HFFc6 (cell line): Measurements from ENCODE around the gene BAZ2A. TPM values are rescaled to one million over a fixed set of nuclear protein-coding genes. Genes with fewer than 3 reads are reported as not detected.

Source experiments
- DNase-seq: peaks from one replicate; pipeline ENCODE4 v3.0.0-alpha.2; 2018
- H3K27ac Mint-ChIP-seq: 2 replicates; pipeline ENCODE4 v1.8.0; 2020; ENCODE audit warnings: mild to moderate bottlenecking, mixed read lengths
- H3K27me3 Mint-ChIP-seq: 2 replicates; pipeline ENCODE4 v1.8.0; 2021; ENCODE audit warnings: mild to moderate bottlenecking, moderate library complexity, mixed read lengths; ENCODE audit not compliant: insufficient read depth
- H3K36me3 Mint-ChIP-seq: 2 replicates; pipeline ENCODE4 v1.8.0; 2021; ENCODE audit warnings: low read depth, mixed read lengths
- H3K4me1 Mint-ChIP-seq: 2 replicates; pipeline ENCODE4 v1.8.0; 2020; ENCODE audit warnings: low read depth, mixed read lengths
- H3K4me3 Mint-ChIP-seq: 2 replicates; pipeline ENCODE4 v1.8.0; 2020; ENCODE audit warnings: mild to moderate bottlenecking, moderate library complexity, mixed read lengths
- H3K9me3 Mint-ChIP-seq: 2 replicates; pipeline ENCODE4 v1.8.0; 2020; ENCODE audit warnings: mild to moderate bottlenecking, mixed read lengths
- total RNA-seq, 6 experiments: library from RNA; stranded (reverse); fragmentation: NEBNext Ultra II Directional; extraction: Animal tissue kit (Norgen Biotek cat#: 25700); gene quantifications; 2 replicates in 1 of 6; 3 replicates in 5 of 6; pipeline ENCODE4 v1.2.3, GENCODE V29; 2021
- TF ChIP-seq, protein P1 (sequence below): fragments of 200-600 bp; sonication (generic); IDR thresholded peaks from 2 replicates; pipeline ENCODE4 v1.5.0; 2021; ENCODE audit warnings: antibody characterized with exemption, mild to moderate bottlenecking

The BAZ2A gene
- total RNA-seq, 6 experiments from 2014 or later = 54.2 to 60.4 (median 57.3) TPM

GRCh38 chr12:56629459-56630179, 507 bp downstream of the BAZ2A start:
- no peak for DNase-seq
- TF ChIP-seq, protein P1, sequence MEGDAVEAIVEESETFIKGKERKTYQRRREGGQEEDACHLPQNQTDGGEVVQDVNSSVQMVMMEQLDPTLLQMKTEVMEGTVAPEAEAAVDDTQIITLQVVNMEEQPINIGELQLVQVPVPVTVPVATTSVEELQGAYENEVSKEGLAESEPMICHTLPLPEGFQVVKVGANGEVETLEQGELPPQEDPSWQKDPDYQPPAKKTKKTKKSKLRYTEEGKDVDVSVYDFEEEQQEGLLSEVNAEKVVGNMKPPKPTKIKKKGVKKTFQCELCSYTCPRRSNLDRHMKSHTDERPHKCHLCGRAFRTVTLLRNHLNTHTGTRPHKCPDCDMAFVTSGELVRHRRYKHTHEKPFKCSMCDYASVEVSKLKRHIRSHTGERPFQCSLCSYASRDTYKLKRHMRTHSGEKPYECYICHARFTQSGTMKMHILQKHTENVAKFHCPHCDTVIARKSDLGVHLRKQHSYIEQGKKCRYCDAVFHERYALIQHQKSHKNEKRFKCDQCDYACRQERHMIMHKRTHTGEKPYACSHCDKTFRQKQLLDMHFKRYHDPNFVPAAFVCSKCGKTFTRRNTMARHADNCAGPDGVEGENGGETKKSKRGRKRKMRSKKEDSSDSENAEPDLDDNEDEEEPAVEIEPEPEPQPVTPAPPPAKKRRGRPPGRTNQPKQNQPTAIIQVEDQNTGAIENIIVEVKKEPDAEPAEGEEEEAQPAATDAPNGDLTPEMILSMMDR = no peak
- H3K27ac Mint-ChIP-seq = peak overlapping the region; percentile 86
- no peaks in the 10 kb centered on the region; the same call in 1 of the 2 replicates for H3K27me3 Mint-ChIP-seq
- H3K4me1 Mint-ChIP-seq = peaks cover 69% of the 10 kb centered on the region
- H3K36me3 Mint-ChIP-seq = peaks cover 14% of the 10 kb centered on the region; the same call in 1 of the 2 replicates
- peak overlapping the region; percentile 92 for H3K4me3 Mint-ChIP-seq
- H3K9me3 Mint-ChIP-seq = no peaks in the 10 kb centered on the region

DNA sequence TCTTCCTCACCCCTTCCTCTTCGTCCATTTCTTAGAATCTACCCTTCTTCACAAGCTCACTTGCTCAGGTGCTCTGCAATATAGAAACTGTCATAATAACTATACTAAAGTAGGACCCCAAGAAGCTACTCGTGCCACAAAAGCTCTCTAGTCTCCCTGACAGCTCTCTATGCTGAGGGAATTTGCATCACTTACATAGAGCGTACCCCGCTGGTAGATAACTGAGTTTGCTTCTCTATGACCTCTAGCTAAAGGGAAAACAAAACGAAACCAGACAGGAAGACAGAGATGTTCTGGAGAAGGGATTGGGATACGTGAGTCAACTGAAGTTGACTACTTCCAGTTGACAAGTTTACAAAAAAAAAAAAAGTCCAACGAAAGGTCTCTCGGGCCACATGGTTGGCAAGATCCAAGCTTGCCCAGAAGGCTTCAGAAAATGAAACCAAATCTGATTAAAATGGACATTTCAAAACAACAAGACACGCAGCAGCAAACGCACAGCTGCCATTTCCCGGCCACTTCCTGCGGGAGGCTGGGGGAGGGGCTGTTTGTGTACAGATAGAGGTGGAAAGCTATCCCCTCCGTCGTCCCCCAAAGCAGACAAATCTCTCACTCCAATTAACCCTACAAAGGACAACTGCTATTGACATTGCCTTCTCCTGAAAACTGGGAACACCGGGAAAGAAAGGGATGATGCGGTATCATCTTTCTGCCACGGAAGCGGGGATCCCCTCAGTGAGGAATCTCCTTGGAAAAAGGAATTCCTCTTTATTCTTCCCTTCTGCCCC, 1.3 kb downstream of the BAZ2A start:
- peak; percentile 56 for DNase-seq
- H3K27me3 Mint-ChIP-seq = no peaks in the 10 kb centered on the region; the same call in 1 of the 2 replicates
- TF ChIP-seq, protein P1 = no peak
- no peaks in the 10 kb centered on the region for H3K9me3 Mint-ChIP-seq
- H3K36me3 Mint-ChIP-seq = peaks cover 14% of the 10 kb centered on the region; the same call in 1 of the 2 replicates
- H3K4me3 Mint-ChIP-seq = peak overlapping the region; percentile 92
- H3K27ac Mint-ChIP-seq = peak overlapping the region; percentile 86
- H3K4me1 Mint-ChIP-seq = peaks cover 70% of the 10 kb centered on the region

GRCh38 chr12:56626701-56627100, 3.4 kb downstream of the BAZ2A start:
- no peaks in the 10 kb centered on the region for H3K9me3 Mint-ChIP-seq
- H3K4me3 Mint-ChIP-seq = no peak overlapping the region
- H3K4me1 Mint-ChIP-seq = peaks cover 62% of the 10 kb centered on the region
- peaks cover 26% of the 10 kb centered on the region; the same call in 1 of the 2 replicates for H3K36me3 Mint-ChIP-seq
- no peak for DNase-seq
- no peaks in the 10 kb centered on the region; the same call in 1 of the 2 replicates for H3K27me3 Mint-ChIP-seq
- H3K27ac Mint-ChIP-seq = peak overlapping the region; percentile 32; the same call in 1 of the 2 replicates
- TF ChIP-seq, protein P1 = no peak

- Mint-ChIP-seq H3K27me3 (no peaks in the 10 kb centered on the region), H3K27ac (peak overlapping the region; percentile 58; the same call in 1 of the 2 replicates), H3K4me3 (no peak overlapping the region), H3K9me3 (no peaks in the 10 kb centered on the region), H3K4me1 (peaks cover 38% of the 10 kb centered on the region), H3K36me3 (peaks cover 27% of the 10 kb centered on the region; the same call in 1 of the 2 replicates)
- DNase-seq = no peak
- TF ChIP-seq, protein P1 = no peak
These were observed 7.6 kb downstream of the BAZ2A start for GRCh38 chr12:56622535-56622934.

- DNase-seq = no peak
- TF ChIP-seq, protein P1 = no peak
- H3K27me3 Mint-ChIP-seq = peaks cover 2% of the 10 kb centered on the region; the same call in 1 of the 2 replicates
- H3K4me3 Mint-ChIP-seq = no peak overlapping the region
- peak overlapping the region; percentile 11; the same call in 1 of the 2 replicates for H3K27ac Mint-ChIP-seq
- H3K36me3 Mint-ChIP-seq = peaks cover 31% of the 10 kb centered on the region
- H3K4me1 Mint-ChIP-seq = peaks cover 5% of the 10 kb centered on the region; the same call in 1 of the 2 replicates
- no peaks in the 10 kb centered on the region for H3K9me3 Mint-ChIP-seq
These were observed 13.2 kb downstream of the BAZ2A start for GRCh38 chr12:56616925-56617324.
